ENCODE results near the gene ISG15.

ISG15 gene

DNA sequence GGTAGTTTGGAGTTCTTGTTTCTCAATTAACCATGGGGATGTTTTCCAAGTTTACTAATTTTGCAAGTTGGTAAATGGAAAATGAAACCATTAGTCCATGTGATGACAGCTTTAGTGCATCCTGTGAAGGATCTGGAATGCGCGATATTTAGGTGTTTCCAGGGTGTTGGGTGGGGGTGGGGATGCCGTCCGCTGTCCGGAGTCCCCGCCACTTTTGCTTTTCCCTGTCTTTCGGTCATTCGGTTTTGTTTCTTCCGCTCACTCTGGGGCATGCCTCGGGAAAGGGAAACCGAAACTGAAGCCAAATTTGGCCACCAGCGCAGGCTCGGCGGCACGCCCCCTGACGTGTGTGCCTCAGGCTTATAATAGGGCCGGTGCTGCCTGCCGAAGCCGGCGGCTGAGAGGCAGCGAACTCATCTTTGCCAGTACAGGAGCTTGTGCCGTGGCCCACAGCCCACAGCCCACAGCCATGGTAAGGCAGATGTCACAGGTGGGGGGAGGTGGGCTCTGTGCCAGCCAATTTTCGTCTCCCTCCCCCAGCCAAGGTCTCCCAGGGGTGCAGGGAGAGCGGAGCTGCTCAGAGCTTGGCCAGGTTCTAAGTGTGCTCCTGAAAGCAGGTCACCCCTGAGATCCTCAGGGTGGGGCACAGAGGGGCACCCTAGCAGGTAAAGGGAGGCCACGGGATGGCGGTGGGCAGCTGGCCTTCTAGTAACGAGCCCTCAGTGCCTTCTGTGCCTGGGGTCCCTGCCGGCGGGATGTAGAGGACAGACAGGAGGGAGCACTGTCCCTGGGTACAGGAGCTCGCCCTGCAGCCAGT, at the start of gene ISG15:
Gene ISG15, plus strand, starts transcription at position 393 of the 817 bp plus-strand sequence. Its CDS starts 77 bp downstream, at position 470.
- DNase-seq (ENCODE audit: low read depth) = peak; percentile 69

DNA sequence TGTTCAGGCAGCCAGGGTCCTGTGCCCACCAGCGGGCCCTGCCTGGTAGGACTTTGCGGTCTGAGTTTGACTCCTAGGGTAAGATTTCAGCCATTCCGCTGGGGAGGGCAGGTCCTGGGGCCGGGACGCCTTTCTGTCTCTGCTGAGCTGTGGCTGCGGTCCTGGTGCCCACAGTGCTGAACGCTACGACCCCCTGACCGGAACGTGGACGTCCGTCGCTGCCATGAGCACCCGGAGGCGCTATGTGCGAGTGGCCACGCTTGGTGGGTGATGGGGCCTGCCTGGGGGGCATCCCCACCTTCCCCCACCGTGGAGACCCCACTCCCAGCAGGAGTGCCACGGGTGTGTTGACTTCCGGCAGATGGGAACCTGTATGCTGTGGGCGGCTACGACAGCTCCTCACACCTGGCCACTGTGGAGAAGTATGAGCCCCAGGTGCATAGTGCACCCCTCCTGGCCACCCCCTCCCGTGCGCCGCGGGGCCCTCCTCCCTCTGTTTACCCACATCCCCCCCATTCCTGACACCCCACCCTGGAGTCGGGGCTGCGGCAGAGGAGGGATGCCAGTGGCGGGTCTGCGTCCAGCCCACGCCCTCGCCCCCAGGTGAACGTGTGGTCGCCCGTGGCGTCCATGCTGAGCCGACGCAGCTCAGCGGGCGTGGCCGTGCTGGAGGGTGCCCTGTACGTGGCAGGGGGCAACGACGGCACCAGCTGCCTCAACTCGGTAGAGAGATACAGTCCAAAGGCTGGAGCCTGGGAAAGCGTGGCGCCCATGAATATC, 49.4 kb upstream of the ISG15 start:
- DNase-seq (ENCODE audit: low read depth) = no peak

DNA sequence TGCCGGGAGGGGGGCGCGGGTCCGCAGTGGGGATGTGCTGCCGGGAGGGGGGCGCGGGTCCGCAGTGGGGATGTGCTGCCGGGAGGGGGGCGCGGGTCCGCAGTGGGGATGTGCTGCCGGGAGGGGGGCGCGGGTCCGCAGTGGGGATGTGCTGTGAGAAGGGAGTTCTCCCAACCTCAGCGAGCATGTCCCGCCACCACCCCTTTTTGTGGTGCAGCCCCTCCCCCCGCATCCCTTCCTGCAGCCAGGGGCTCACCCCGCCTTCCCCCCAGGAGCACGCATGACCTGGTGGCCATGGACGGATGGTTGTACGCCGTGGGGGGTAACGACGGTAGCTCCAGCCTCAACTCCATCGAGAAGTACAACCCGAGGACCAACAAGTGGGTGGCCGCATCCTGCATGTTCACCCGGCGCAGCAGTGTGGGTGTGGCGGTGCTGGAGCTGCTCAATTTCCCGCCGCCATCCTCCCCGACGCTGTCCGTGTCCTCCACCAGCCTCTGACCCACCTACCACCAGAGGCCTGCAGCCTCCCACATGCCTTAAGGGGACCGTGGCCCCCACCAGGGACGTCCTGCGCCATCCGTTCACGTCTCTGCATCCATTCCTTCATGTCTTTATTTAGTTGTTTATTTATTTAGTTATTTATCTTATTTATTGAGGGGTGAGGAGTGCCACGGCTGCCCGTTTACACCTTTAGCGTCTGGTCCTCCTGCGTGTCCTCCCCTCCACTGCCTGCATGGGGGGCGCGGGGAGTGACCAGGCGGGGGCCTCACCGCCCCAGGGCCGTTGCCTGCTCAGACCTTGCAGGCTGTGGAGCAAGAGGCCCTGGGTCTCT, 48.4 kb upstream of the ISG15 start:
- DNase-seq (ENCODE audit: low read depth) = no peak

DNA sequence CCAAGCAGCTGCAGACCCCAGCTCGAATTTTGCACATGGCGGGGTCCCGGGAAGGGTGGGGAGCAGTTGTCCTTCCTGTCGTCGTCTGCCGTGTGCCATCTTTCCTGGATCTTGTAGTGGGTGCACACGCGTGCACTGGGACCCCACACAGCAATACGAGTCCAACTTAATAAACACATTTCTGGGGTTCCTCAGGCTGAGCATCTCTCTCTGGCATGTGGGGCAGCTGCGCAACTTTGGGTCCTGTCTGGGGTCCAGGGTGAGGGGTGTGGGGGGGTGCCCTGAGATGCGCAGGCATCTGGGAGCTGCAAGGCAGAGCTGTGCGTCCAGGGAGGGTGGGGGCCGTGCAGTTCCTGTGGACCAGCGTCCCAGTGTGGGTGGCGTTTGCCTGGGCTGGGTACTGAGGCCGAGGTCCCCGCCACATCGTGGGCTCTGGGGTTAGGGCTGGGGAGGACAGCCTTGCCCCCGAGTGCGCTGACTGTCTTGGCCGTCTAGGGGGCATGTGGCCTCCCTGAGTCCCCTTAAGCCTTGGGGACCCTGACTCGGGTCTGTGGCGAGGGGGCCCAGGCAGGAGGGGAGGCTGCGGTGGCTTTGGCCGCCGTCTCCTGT, 47.7 kb upstream of the ISG15 start:
- no peak for DNase-seq (ENCODE audit: low read depth)

DNA sequence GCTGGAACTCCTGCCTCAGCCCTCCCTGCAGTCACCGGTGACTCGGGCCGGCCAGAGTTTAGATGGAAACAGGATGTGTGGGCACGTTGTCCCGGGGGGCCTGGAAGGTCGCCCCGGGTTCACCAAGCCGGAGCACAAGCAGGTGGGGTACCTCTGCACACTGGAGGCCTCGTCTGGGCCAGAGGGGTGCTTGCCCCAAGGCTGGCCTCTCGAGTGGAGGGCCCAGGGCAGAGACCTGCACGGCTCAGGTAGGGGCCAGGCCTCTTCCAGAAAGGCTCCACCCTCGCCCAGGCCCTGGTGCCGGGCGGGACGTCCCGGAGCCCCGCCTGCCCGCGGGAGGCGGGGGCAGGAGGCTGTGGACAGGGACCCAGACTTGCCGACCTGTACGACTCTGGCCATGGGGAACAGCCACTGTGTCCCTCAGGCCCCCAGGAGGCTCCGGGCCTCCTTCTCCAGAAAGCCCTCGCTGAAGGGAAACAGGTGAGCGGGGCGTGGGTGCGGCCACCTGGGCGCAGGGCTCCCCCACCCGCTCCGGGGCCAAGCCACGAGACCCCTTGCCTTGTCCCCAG, 47.1 kb upstream of the ISG15 start, which contains the start of gene PLEKHN1:
Gene PLEKHN1, plus strand, starts transcription at position 348 of the 569 bp plus-strand sequence. Its CDS starts 50 bp downstream, at position 398.
- DNase-seq (ENCODE audit: low read depth) = no peak

DNA sequence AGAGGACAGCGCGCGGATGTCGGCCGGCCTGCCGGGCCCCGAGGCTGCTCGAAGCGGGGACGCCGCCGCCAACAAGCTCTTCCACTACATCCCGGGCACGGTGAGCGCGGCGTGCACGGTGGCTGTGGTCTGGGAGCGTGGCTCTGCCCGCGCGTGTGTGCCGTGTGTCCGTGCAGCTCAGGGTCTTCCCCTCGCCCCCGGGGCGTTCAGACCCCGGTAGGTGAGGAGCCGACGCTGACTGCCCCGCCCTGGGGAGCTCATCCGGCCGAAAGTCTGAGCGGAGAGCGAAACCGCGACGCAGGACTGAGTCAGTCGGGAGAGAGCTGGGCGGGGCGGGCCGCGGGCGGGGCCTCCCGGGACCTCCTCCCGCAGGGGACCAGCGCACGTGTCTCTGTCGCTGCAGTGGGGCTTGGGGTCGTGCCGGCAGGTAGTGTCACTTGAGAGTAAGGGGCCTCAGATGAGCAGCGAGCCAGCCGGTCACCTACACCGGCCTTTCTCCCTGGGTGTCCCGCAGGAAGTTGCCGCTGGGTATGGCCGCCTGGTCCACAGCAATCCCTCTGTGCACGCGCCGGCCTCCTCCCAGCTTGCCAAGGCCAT, 46.5 kb upstream of the ISG15 start:
- DNase-seq (ENCODE audit: low read depth) = peak; percentile 65

DNA sequence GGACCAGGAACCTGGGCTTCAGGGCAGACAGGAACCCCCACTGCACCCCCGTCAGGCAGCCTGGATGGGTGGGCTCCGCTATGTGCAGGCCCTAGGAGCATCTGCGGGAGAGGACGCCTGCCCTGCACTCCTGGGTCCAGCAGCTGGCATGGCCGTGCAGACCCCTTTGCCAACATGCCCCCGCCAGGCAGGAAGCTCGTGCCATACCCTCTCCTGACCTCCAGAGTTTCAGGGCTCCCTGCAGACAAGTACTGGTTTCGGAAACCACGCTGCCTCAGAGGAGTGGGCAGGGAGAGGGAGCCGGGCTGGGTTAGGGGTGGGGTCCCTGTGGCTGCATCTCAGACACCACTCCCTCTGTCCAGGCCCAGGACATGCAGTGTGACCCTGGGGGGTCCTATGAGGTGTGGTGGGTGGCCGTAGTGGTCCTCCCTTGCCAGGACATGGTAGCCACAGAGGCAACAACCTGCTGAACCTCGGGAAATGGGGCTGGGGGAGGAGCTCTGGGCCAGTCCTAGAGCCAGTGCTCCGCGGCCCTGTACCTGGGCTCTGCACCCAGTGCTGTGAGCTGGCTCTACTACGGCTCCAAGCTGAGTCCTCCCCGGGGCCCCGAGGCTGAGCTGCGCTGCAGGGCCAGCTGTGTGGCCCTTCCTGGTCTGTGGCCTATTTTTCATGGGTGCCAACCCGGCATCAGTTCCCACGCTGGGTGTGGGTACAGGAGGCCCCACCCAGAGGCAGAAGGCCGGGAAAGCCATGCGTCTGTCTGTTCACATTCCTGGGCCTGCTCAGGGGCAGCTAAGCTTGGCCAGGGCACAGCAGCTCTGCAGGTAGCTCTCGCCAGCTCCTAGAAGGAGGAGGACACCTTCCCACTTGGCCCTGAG, 45.6 kb upstream of the ISG15 start:
- no peak for DNase-seq (ENCODE audit: low read depth)

DNA sequence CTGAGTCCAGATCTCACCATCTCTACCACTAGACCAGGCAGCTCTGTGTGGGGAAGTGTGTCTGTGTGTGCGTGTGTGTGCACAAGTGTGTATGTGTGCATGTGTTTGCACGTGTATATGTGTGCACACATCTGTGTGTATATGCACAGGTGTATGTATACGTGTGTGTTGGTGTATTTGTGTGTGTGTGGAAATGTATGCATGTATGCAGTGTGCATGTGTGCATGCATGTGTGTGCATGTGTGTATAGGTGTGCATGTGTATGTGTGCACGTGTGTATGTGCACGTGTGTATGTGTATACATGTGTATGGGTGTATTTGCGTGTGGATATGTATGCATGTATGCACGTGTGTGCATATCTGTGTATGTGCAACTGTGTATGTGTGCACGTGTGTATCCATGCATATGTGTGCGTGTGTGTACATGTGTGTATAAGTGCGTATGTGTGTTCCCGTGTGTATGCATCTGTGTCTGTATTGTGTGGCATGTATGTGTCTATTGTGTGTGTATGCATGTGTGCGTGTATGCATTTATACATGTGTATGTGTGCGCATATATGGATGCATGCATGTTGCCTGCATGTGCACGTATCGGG, 43.9 kb upstream of the ISG15 start:
- DNase-seq (ENCODE audit: low read depth) = no peak

DNA sequence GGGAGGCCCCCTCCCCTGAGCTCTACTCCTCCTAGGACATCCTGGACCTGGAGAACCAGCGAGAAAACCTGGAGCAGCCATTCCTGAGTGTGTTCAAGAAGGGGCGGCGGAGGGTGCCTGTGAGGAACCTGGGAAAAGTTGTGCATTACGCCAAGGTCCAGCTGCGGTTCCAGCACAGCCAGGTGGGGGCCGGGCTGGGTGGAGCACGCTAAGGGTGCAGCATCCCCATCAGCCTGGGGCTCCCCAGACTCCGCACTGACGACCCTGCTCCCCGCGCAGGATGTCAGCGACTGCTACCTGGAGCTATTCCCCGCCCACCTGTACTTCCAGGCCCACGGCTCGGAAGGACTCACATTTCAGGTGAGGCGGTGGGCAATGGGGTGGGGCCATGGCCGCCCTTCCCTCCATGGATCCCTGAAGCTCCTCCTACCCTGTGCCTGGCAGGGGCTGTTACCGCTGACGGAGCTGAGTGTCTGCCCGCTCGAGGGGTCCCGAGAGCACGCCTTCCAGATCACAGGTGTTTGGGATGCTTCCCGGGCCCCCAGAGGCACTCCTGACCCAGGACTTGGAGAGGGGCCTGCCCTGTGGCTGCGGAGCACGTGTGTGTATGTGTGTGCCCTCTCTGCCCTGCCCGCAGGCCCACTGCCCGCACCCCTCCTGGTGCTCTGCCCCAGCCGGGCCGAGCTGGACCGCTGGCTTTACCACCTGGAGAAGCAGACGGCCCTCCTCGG, 42.9 kb upstream of the ISG15 start:
- DNase-seq (ENCODE audit: low read depth) = no peak

DNA sequence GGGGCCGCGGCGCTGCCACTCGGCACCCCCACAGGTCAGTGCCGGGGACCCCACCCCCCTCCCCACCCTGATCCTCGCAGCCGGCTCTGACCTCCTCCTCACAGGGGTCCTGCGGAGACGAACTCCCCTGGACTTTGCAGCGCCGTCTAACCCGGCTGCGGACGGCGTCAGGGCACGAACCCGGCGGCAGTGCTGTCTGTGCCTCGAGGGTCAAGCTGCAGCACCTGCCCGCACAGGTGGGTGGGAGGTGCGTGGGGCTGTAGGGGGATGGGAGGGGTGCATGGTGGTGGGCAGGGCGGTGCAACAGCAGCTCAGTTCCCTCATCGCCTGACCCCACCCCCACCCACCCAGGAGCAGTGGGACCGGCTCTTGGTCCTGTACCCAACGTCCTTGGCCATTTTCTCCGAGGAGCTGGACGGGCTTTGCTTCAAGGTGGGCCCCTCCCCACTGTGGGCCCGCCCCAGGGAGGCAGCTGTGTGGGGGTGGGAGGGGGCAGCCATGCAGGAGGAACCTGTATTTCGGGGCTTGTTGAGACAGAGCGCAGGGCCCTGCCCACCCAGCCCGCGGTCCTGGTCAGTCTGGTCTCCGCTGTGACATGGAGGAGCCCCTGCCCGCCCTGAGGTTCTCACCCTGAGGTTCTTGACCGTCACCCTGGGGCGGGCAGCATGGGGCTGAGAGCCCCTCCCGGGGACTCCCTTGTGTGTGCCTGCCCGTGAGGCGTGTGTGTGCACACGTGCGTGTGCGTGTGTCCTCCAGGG, 42.1 kb upstream of the ISG15 start:
- no peak for DNase-seq (ENCODE audit: low read depth)

DNA sequence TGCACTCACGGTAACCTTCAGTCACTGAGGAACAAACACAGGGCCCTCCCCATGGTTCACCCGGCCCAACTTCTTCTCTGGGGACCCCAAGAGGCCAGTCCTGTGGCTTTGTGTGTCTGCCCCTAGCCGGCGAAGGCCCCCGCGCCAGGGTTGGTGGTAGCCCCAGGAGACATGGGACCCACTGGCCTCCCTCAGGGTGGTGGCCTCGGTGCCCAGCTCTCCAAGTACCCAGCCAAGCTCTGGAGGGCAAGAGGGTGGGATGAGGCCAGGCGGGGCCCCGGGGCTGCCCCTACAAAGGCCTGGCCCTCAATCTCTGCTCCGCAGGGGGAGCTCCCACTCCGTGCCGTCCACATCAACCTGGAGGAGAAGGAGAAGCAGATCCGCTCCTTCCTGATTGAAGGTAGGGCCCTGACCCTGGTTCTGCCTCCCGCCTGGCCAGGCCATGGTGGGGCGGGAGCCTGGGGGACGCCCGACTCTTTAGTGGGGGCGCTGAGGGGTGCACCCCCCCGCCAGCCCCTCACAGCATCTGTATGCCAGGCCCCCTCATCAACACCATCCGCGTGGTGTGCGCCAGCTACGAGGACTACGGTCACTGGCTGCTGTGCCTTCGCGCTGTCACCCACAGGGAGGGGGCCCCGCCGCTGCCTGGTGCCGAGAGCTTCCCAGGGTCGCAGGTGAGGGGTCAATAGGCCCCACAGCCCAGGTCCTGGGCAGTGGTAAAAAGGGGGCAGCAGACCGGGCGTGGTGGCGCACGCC, 41.4 kb upstream of the ISG15 start:
- no peak for DNase-seq (ENCODE audit: low read depth)

DNA sequence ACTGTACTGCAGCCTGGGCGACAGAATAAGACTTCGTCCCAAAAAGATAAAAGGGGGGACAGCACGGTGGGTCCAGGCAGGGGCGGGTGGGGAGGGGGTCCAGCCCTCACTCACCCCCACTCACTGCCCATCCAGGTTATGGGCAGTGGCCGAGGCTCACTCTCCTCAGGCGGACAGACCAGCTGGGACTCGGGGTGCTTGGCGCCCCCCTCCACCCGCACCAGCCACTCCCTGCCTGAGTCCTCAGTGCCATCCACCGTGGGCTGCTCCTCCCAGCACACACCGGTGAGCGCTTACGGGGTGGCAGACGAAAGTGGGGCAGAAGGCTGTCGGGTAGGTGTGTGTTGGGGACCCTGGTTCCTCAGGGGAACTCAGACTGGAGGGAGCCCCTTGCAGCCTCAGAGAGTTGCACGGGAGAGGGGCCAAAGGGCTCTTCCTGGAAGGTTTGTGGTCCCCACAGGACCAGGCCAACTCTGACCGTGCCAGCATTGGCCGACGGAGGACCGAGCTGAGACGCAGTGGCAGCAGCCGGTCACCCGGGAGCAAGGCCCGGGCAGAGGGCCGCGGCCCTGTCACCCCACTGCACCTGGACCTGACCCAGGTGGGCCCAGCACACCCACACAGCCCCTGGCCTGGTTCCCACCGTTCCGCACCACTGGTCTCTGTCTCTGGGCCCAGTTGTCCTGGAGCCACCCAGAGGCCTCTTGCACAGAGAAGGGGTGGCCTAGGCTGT, 40.4 kb upstream of the ISG15 start:
- no peak for DNase-seq (ENCODE audit: low read depth)

DNA sequence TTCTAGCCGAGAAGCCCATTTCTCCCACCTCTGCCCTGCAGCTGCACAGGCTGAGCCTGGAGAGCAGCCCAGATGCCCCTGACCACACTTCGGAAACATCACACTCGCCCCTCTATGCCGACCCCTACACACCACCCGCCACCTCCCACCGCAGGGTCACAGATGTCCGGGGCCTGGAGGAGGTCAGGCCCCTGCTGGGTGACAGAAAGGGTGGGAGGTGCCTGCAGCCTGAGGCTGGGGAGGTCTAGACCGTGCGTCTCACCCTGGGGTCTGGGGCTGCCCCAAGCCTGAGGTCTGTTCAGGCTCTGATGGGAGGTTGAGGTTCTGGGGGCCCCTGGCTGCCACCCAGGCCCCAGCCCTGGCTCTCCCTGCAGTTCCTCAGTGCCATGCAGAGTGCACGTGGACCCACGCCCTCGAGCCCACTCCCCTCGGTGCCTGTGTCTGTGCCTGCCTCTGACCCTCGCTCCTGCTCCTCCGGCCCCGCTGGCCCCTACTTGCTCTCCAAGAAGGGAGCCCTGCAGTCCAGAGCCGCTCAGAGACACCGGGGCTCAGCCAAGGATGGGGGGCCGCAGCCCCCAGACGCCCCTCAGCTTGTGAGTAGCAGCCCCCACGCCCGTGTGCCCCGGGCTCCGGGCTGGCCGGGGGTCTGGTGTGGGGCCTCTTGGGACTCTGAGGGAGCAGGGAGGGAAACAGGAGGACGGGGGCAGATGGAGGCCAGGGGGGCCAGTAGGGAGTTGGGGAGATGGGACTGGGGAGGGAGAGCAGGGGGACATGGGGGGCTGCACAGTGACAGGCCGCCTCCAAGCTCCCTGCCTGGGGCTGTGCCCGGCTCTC, 39.6 kb upstream of the ISG15 start:
- DNase-seq (ENCODE audit: low read depth) = no peak

DNA sequence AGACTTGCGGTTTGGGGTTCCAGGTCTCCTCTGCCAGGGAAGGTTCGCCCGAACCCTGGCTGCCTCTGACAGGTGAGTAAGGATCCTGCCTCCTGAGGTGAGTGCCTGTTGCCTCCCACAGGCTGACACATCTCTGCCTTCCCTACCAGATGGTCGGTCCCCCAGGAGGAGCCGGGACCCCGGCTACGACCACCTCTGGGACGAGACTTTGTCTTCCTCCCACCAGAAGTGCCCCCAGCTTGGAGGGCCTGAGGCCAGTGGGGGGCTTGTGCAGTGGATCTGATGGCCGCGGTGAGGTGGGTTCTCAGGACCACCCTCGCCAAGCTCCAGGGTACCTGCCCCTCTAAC, 39.0 kb upstream of the ISG15 start:
- DNase-seq (ENCODE audit: low read depth) = no peak

DNA sequence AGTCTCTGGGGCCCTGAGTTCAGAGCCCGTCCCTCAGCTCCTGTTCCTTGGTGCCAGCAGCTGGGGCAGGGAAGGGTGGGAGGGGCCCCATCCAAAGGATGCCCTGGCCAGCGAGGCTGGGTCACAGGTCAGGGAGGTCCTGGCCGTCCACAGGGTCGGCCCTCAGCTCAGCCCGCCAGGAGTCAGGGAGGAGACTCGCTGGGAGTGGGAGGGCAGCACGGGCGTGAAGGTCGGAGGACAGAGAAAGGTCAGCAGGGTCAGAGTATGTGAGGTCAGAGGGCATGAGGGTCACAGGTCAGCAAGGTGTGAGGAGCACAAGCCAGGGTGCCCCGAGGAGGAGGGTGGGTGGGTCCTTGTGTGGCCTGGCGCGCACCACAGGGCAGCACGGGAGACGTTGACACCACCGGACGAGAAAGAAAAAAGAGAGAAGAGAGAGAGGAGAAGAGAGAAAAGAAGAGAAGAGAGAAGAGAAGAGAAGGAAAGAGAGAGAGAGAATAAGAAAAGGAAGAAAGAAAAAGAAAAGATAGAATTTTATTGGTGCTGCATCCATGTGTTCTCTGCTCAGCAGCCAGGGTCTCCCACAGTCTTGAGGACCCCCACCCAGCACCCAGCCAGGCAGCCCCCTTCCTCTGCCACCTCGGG, 38.5 kb upstream of the ISG15 start:
- DNase-seq (ENCODE audit: low read depth) = no peak

Measured in stimulated activated CD8-positive, alpha-beta memory T cell treated with anti-CD3 and anti-CD28 coated beads, Interleukin-7, amount 100 ng/mL, for 24 hours (primary cell).